Measurements from ENCODE around the gene ADD3. TPM values are rescaled to one million over a fixed set of nuclear protein-coding genes. Genes with fewer than 3 reads are reported as not detected.

Gene ADD3
- total and polyA plus RNA-seq, 4 experiments from 2014 or later, result 365 to 613 (median 449) TPM

DNA sequence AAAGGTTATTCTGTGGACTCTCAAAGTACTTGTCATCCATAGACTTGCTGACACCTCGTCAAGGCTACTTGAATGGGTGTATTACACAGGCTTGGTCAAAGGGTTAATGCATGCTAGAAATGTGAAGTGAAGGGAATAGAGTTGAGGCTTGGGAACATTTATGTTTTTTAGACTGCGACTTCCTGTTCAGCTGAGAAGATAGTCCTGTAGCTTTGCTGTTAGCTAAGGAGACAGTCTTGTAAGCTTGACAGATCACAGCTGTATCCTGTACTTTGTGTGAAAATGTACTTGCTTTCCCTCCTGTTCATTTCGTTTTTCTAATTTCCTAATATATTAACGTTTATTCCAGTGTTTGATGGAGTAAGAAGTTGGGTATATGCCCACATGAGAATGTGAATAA, 52.1 kb downstream of the ADD3 start:
- H3K4me3 Mint-ChIP-seq, result peak overlapping the region in 6 of 8 donors; percentile 50 to 72 (median 62)

DNA sequence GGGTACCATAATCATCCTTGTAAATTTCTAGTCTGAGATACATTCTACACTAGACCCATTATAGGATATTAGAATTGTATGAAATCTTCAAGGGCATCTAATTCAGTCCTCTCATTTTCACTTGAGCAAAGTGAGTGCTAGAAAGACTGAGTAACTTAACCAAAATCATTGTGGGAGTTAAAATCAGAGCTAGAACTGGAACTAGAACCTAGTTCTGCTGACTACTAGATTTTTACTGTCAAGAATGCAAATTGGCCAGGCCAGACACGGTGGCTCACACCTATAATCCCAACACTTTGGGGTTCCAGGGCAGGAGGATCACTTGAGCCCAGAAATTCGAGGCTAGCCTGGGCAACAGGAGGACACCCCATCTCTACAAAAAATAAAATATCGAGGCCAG, 53.9 kb downstream of the ADD3 start:
- Mint-ChIP-seq H3K9me3 (peaks cover 0 to 2% (median 0%) of the 10 kb centered on the region in 8 donors), H3K36me3 (peaks cover 2 to 3% of the 10 kb centered on the region in 2 donors), H3K4me3 (peak overlapping the region in 7 of 8 donors; percentile 21 to 71 (median 43)), H3K27ac (peak overlapping the region in 6 of 7 donors; percentile 67 to 85 (median 78)), H3K27me3 (no peaks in the 10 kb centered on the region), H3K4me1 (peaks cover 64 to 92% (median 77%) of the 10 kb centered on the region in 4 donors)
- ChIA-PET POLR2A (ENCODE audit: partially characterized antibody) (interaction anchor here (1.0 to 7.7 kb wide), 3 partner anchors 7 to 60 kb away, joined by 3 to 49 read pairs (median 36); no protein-coding TSS in a partner anchor), CTCF (ENCODE audit: partially characterized antibody) (interaction anchor here (1.0 to 3.8 kb wide), 2 partner anchors 8 to 12 kb away, joined by 3 to 19 read pairs; no protein-coding TSS in a partner anchor)
- no peaks in the 10 kb centered on the region for H3K36me3 ChIP-seq (ENCODE audit: insufficient read depth, low read length)
- no peaks in the 10 kb centered on the region for H3K27me3 ChIP-seq (ENCODE audit: insufficient read depth, low read length)
- peaks cover 94% of the 10 kb centered on the region for H3K4me1 ChIP-seq (ENCODE audit: insufficient read depth, low read length)
- H3K4me3 ChIP-seq (ENCODE audit: low read length in 2 of 2), result no peak overlapping the region
- no peaks in the 10 kb centered on the region for H3K9me3 ChIP-seq (ENCODE audit: control insufficient read depth in 1 of 2, low read length in 2 of 2)
- no peak for DNase-seq
- H3K27ac ChIP-seq (ENCODE audit: low read depth, low read length), result no peak overlapping the region
- intact Hi-C loops (cut with micrococcal nuclease), result no loop called here

More for the DNA sequence above, 52.1 kb downstream of the ADD3 start:
- POLR2A ChIA-PET (ENCODE audit: partially characterized antibody), result interaction anchor here (0.6 to 7.7 kb wide), 9 partner anchors 9 to 151 kb away, joined by 3 to 49 read pairs (median 3); no protein-coding TSS in a partner anchor
- Mint-ChIP-seq H3K9me3 (peaks cover 0 to 2% (median 0%) of the 10 kb centered on the region in 8 donors), H3K27ac (peak overlapping the region; percentile 1 to 85 (median 79)), H3K4me1 (peaks cover 67 to 92% (median 79%) of the 10 kb centered on the region in 4 donors), H3K36me3 (peaks cover 2 to 3% of the 10 kb centered on the region in 2 donors), H3K27me3 (no peaks in the 10 kb centered on the region)
- Histone ChIP-seq H3K36me3 (ENCODE audit: insufficient read depth, low read length) (no peaks in the 10 kb centered on the region), H3K4me3 (ENCODE audit: low read length in 2 of 2) (no peak overlapping the region), H3K27ac (ENCODE audit: low read depth, low read length) (no peak overlapping the region), H3K9me3 (ENCODE audit: control insufficient read depth in 1 of 2, low read length in 2 of 2) (no peaks in the 10 kb centered on the region), H3K4me1 (ENCODE audit: insufficient read depth, low read length) (peaks cover 95% of the 10 kb centered on the region), H3K27me3 (ENCODE audit: insufficient read depth, low read length) (no peaks in the 10 kb centered on the region)
- no peak for DNase-seq
- CTCF ChIA-PET (ENCODE audit: partially characterized antibody), result interaction anchor here (0.8 to 2.0 kb wide), 6 partner anchors 13 to 80 kb away, joined by 3 to 6 read pairs (median 4); no protein-coding TSS in a partner anchor
- intact Hi-C loops (cut with micrococcal nuclease), result no loop called here

DNA sequence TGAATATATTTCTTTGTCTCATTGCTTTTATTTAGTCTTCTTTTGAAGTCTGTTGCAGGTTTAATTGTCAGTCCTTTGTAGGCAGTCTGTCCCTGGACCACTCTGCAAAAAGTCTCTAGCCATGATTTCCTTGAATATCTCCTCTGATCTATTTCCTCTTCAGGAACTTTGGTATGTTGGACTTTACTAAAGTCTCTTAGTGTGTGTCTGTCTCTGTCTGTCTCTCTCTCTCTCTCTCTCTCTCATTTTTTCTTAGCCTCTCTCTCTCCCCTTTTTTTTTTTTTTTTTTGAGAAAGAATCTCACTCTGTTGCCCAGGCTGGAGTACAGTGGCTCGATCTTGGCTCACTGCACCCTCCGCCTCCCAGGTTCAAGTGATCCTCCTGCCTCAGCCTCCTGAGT, 57.5 kb downstream of the ADD3 start:
- Mint-ChIP-seq H3K4me3 (peak overlapping the region in 5 of 8 donors; percentile 29 to 68 (median 38)), H3K36me3 (peaks cover 2 to 3% of the 10 kb centered on the region in 2 donors), H3K27ac (peak overlapping the region; percentile 74 to 97 (median 85)), H3K9me3 (peaks cover 0 to 2% (median 0%) of the 10 kb centered on the region in 8 donors), H3K27me3 (no peaks in the 10 kb centered on the region), H3K4me1 (peaks cover 64 to 94% (median 78%) of the 10 kb centered on the region in 4 donors)
- intact Hi-C loops (cut with micrococcal nuclease), result no loop called here
- Histone ChIP-seq H3K27me3 (ENCODE audit: insufficient read depth, low read length) (no peaks in the 10 kb centered on the region), H3K4me3 (ENCODE audit: low read length in 2 of 2) (no peak overlapping the region), H3K4me1 (ENCODE audit: insufficient read depth, low read length) (peaks cover 94% of the 10 kb centered on the region), H3K36me3 (ENCODE audit: insufficient read depth, low read length) (no peaks in the 10 kb centered on the region), H3K9me3 (ENCODE audit: control insufficient read depth in 1 of 2, low read length in 2 of 2) (no peaks in the 10 kb centered on the region), H3K27ac (ENCODE audit: low read depth, low read length) (no peak overlapping the region)
- CTCF ChIA-PET (ENCODE audit: partially characterized antibody), result interaction anchor here (3.8 kb wide), 1 partner anchor 8 kb away, joined by 19 read pairs; no protein-coding TSS in a partner anchor
- POLR2A ChIA-PET (ENCODE audit: partially characterized antibody), result no interaction called here
- no peak for DNase-seq

DNA sequence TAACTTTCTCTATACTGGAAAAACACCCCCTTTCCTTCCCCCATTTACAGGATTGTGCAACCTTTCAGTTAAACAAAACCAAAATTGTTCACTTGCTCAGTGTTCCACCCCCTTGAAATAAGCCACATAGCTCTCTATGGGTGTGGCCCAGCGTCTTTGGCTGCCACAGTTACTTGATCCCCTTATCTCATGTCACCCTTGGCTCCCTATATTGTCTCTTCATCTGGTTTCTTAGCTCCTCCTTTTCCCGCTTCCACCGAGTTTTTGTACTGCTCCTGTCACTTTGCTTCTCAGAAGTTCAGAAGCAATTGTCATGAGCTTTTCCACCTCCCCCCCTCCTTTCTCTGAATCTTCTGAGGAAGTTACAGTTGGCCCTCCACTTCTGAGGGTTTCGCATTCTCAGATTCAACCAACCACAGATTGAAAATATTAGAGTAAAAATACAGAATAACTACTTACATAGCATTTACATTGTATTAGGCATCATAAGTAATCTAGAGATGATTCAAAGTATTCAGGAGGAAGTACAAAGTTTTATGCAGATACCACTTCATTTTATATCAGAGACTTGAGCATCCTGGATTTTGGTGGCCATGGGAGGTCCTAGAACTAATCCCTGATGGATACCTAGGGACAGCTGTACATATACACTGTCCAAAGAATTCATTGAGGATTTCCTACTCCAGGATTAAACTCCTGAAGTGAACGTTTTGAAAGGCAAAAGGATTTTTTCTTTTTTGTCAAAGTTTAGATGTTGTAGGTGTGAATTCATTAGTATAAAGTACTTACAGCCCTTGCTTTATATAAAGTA, 60.4 kb downstream of the ADD3 start:
- peaks cover 60 to 96% (median 78%) of the 10 kb centered on the region in 4 donors for H3K4me1 Mint-ChIP-seq
- no peaks in the 10 kb centered on the region for H3K36me3 ChIP-seq (ENCODE audit: insufficient read depth, low read length)
- POLR2A ChIA-PET (ENCODE audit: partially characterized antibody), result interaction anchor here (0.7 to 5.7 kb wide), 13 partner anchors 10 to 158 kb away, joined by 3 to 61 read pairs (median 5); partner anchors contain the start of gene ADD3
- H3K4me3 Mint-ChIP-seq, result peak overlapping the region; percentile 67 to 87 (median 80)
- H3K9me3 ChIP-seq (ENCODE audit: control insufficient read depth in 1 of 2, low read length in 2 of 2), result no peaks in the 10 kb centered on the region
- H3K27ac Mint-ChIP-seq, result peak overlapping the region; percentile 80 to 97 (median 92)
- H3K27me3 Mint-ChIP-seq, result no peaks in the 10 kb centered on the region
- H3K36me3 Mint-ChIP-seq, result no peaks in the 10 kb centered on the region
- DNase-seq, result peak; percentile 43 to 72 (median 46)
- no peak overlapping the region for H3K4me3 ChIP-seq (ENCODE audit: low read length in 2 of 2)
- H3K9me3 Mint-ChIP-seq, result no peaks in the 10 kb centered on the region
- peak overlapping the region; percentile 55 for H3K27ac ChIP-seq (ENCODE audit: low read depth, low read length)
- CTCF ChIA-PET (ENCODE audit: partially characterized antibody), result interaction anchor here (0.9 to 4.0 kb wide), 11 partner anchors 10 to 184 kb away, joined by 3 to 18 read pairs (median 4); no protein-coding TSS in a partner anchor
- H3K4me1 ChIP-seq (ENCODE audit: insufficient read depth, low read length), result peaks cover 96% of the 10 kb centered on the region
- no peaks in the 10 kb centered on the region for H3K27me3 ChIP-seq (ENCODE audit: insufficient read depth, low read length)
- intact Hi-C loops (cut with micrococcal nuclease), result loop anchor here (1.0 to 2.0 kb wide), 4 partner anchors 10 to 57 kb away; no protein-coding TSS in a partner anchor

DNA sequence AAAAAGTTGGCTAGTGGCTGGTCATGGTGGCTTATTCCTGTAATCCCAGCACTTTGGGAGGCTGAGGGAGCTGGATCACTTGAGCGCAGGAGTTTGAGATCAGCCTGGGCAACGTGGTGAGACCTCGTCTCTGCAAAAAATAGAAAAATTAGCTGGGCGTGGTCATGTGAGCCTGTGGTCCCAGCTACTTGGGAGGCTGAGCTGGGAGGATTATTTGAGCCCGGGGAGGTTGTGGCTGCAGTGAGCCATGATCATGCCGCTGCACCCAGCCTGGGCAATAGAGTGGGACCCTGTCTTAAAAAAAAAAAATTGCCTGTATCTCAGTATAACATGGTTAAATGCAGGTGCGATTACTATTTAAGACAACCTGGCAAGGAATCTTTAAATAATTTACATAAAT, 61.0 kb downstream of the ADD3 start:
- no peak for DNase-seq
- H3K4me3 ChIP-seq (ENCODE audit: low read length in 2 of 2), result no peak overlapping the region

DNA sequence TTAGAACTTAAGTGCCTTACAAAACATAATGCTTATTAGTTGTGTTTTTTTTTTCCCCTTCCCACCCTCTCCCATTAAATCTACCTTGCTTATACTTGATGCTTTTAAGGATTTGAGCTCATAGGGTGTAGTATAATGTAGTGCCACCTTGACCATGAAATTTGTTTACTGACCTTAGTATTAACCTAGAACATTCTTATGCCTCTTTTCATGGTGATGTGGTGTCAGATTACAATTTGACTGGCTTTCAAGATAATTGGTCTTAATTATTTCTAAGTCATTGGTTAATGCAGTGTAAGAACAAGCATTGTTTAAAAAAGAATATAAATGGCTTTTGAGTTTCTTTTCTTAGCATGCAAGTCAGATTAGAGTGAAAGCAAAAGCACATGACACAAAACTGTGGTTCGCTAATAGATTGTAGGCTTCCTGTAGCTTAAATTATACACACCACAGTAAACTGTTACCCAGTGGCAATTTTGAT, 61.8 kb downstream of the ADD3 start:
- Histone ChIP-seq H3K9me3 (ENCODE audit: control insufficient read depth in 1 of 2, low read length in 2 of 2) (no peaks in the 10 kb centered on the region), H3K27ac (ENCODE audit: low read depth, low read length) (peak overlapping the region; percentile 55), H3K36me3 (ENCODE audit: insufficient read depth, low read length) (no peaks in the 10 kb centered on the region), H3K4me3 (ENCODE audit: low read length in 2 of 2) (no peak overlapping the region), H3K4me1 (ENCODE audit: insufficient read depth, low read length) (peaks cover 97% of the 10 kb centered on the region), H3K27me3 (ENCODE audit: insufficient read depth, low read length) (no peaks in the 10 kb centered on the region)
- ChIA-PET CTCF (ENCODE audit: partially characterized antibody) (interaction anchor here (0.7 to 4.0 kb wide), 9 partner anchors 8 to 172 kb away, joined by 3 to 18 read pairs (median 4); no protein-coding TSS in a partner anchor), POLR2A (ENCODE audit: partially characterized antibody) (interaction anchor here (0.7 to 5.7 kb wide), 13 partner anchors 8 to 167 kb away, joined by 3 to 61 read pairs (median 4); partner anchors contain the start of gene ADD3)
- intact Hi-C loops (cut with micrococcal nuclease), result loop anchor here (1.0 to 2.0 kb wide), 4 partner anchors 8 to 59 kb away; no protein-coding TSS in a partner anchor
- Mint-ChIP-seq H3K27ac (peak overlapping the region; percentile 80 to 95 (median 89)), H3K4me3 (peak overlapping the region; percentile 69 to 87 (median 78)), H3K27me3 (no peaks in the 10 kb centered on the region), H3K4me1 (peaks cover 63 to 98% (median 81%) of the 10 kb centered on the region in 4 donors), H3K9me3 (no peaks in the 10 kb centered on the region), H3K36me3 (peaks cover 0 to 3% of the 10 kb centered on the region in 2 donors)
- peak in 3 of 5 donors; percentile 40 to 57 (median 51) for DNase-seq

More for the DNA sequence above, 61.0 kb downstream of the ADD3 start:
- Mint-ChIP-seq H3K4me3 (peak overlapping the region; percentile 45 to 87 (median 80)), H3K9me3 (no peaks in the 10 kb centered on the region), H3K27me3 (no peaks in the 10 kb centered on the region), H3K27ac (peak overlapping the region; percentile 72 to 97 (median 92)), H3K36me3 (no peaks in the 10 kb centered on the region), H3K4me1 (peaks cover 63 to 96% (median 79%) of the 10 kb centered on the region in 4 donors)
- ChIA-PET POLR2A (ENCODE audit: partially characterized antibody) (interaction anchor here (0.7 to 5.7 kb wide), 10 partner anchors 9 to 159 kb away, joined by 3 to 61 read pairs (median 6); partner anchors contain the start of gene ADD3), CTCF (ENCODE audit: partially characterized antibody) (interaction anchor here (1.0 to 4.0 kb wide), 7 partner anchors 9 to 184 kb away, joined by 3 to 18 read pairs (median 4); no protein-coding TSS in a partner anchor)
- no peaks in the 10 kb centered on the region for H3K9me3 ChIP-seq (ENCODE audit: control insufficient read depth in 1 of 2, low read length in 2 of 2)
- H3K27me3 ChIP-seq (ENCODE audit: insufficient read depth, low read length), result no peaks in the 10 kb centered on the region
- peaks cover 97% of the 10 kb centered on the region for H3K4me1 ChIP-seq (ENCODE audit: insufficient read depth, low read length)
- H3K27ac ChIP-seq (ENCODE audit: low read depth, low read length), result peak overlapping the region; percentile 55
- intact Hi-C loops (cut with micrococcal nuclease), result loop anchor here (1.0 to 2.0 kb wide), 5 partner anchors 9 to 58 kb away; no protein-coding TSS in a partner anchor
- no peaks in the 10 kb centered on the region for H3K36me3 ChIP-seq (ENCODE audit: insufficient read depth, low read length)

Measured in CD4-positive, alpha-beta memory T cell (primary cell).